Limb (tissue), 2 donors: ENCODE data around the gene AKAP13.
"Not testable (repeated sequence)": the region's sequence is repeated elsewhere in the genome, so short reads cannot be mapped to it uniquely, and the experiment has no call there.

Experiments used
- DNase-seq, 2 donors: peaks; one replicate each; pipeline ENCODE4 v3.0.0-alpha.2; 2016; ENCODE audit errors: extremely low spot score in 2 of 2

Gene AKAP13, protein sequence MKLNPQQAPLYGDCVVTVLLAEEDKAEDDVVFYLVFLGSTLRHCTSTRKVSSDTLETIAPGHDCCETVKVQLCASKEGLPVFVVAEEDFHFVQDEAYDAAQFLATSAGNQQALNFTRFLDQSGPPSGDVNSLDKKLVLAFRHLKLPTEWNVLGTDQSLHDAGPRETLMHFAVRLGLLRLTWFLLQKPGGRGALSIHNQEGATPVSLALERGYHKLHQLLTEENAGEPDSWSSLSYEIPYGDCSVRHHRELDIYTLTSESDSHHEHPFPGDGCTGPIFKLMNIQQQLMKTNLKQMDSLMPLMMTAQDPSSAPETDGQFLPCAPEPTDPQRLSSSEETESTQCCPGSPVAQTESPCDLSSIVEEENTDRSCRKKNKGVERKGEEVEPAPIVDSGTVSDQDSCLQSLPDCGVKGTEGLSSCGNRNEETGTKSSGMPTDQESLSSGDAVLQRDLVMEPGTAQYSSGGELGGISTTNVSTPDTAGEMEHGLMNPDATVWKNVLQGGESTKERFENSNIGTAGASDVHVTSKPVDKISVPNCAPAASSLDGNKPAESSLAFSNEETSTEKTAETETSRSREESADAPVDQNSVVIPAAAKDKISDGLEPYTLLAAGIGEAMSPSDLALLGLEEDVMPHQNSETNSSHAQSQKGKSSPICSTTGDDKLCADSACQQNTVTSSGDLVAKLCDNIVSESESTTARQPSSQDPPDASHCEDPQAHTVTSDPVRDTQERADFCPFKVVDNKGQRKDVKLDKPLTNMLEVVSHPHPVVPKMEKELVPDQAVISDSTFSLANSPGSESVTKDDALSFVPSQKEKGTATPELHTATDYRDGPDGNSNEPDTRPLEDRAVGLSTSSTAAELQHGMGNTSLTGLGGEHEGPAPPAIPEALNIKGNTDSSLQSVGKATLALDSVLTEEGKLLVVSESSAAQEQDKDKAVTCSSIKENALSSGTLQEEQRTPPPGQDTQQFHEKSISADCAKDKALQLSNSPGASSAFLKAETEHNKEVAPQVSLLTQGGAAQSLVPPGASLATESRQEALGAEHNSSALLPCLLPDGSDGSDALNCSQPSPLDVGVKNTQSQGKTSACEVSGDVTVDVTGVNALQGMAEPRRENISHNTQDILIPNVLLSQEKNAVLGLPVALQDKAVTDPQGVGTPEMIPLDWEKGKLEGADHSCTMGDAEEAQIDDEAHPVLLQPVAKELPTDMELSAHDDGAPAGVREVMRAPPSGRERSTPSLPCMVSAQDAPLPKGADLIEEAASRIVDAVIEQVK (N-terminal part only)

DNA sequence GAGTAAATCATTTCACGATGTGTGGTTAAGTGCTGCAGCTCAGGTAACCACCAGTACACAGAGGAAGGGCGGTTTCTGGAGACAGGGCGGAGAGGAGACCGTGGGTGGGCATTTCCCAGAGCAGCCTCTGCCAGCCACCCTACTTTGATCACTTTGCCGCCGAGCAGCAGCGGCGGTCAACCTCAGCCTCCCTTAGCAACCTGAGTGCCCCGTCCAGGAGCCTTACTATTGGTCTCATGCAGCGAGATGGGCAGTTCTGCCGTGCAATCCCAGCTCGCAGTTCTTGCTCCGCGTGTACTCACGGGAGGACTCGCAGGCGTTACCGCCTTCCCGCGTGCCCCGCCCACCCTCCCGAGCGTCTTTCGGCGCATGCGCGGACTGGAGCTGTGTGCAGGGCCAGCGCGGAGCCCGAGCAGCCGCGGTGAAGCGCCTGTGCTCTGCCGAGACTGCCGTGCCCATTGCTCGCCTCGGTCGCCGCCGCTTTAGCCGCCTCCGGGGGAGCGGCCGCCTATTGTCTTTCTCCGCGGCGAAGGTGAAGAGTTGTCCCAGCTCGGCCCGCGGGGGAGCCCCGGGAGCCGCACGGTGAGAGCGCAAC is at the start of gene AKAP13:
TSS of gene AKAP13 (plus strand) at position 387 of the 595 bp plus-strand sequence. CDS start 105,118 bp downstream, outside the sequence.
- peak; percentile 98 for DNase-seq

DNA sequence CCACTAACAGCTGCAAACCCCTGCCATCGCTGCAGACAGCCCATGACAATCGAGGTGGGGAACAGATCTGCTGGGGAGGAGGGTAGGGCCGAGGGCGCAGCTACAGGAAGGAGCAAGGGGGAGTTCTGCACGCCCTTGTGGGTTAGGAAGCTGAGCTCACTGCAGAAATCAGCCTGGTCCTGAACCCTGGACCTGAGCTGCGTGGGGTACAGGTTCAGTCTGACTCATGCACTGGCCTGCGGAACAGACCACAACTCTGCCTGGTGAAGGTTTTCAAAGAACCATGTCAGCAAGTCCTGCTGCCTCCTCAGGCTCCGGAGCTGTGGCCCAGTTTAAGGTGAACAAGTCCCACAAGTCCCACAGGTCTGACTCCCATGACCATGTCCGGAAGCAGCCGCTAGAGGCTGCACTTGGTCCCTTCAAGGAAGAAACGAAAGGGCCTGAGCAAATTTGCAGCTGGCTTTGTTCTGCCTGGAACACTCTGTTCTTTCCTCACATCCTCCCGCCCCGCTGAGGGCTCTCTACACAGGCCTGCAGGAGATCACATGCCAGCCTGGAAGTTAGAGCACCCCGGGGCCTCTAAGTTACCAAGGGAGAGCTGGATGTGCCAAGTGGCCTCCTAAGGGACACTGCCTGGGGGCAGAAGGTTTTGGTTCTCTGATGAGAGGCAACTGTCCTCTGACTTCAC is 49.4 kb upstream of the AKAP13 start:
- DNase-seq = peak; percentile 77 to 87

GRCh38 chr15:85331655-85332285 is 48.6 kb upstream of the AKAP13 start:
- DNase-seq = no peak

- DNase-seq = no peak
Observed at GRCh38 chr15:85333132-85333831, 47.1 kb upstream of the AKAP13 start.

DNA sequence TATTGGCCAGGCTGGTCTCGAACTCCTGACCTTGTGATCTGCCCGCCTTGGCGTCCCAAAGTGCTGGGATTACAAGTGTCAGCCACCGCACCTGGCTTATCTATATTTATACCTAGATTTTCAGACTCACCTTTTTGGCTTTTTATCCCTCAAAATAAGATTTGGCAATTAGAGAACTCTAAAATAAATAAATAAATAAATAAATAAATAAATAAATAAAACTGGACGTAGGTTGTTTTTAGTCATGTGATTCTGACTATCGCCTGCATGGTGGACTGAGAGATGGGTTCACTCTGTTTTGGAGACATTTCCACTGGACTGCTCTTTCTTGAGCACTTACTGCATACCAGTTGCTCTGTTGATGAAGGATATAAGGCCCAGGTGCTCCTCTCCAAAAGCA is 46.2 kb upstream of the AKAP13 start:
- no peak for DNase-seq

DNA sequence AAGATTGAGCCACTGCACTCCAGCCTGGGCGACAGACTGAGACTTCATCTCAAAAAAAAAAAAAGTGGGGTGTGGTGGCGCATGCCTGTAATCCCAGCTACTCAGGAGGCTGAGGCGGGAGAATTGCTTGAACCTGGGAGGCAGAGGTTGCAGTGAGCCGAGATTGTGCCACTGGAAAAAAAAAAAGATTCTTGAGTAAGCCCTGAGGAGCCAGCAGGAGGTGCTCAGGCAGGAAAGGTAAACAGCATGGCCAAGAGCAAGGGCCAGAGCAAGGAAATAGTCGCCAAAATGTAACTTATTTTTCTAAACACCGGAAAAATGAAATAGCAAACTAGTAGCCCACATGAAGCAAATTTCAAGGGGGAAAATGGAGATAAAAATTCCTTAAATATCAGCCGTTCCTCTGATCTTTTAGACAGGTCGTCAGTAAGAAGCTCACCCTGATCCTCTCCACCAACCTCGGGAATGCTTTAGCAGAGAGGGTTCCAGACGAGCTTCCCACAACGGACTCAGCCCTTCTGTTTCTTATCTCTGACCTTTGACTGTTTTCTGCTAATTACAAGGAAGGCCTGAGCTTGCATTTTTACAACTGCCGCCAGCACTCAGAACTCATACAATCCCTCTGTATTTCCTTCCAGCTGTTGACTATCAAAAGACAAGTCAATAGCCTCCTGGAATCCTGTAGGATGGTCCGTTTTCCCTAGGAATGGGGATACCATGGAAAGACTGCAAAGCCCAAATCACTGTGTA is 45.0 kb upstream of the AKAP13 start:
- no peak for DNase-seq

DNA sequence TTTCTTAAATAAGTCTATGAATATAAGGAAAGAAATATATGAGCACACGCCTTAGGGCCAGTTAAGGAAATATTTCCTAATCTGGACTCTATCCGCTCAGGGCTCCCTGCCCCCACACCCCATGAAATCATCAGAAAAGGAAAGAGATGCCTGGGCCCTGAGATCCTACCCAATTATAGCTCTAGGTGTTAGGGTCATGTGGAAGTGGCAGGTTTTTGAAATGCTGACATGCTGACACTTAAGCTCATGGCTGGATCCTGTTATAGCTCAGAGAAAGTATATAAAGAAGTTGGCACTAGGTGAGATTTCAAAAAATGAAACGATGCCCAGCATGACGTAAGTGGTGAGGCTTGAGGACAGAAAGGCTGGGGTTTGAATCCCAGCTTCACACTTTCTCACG is 43.5 kb upstream of the AKAP13 start:
- no peak for DNase-seq

DNA sequence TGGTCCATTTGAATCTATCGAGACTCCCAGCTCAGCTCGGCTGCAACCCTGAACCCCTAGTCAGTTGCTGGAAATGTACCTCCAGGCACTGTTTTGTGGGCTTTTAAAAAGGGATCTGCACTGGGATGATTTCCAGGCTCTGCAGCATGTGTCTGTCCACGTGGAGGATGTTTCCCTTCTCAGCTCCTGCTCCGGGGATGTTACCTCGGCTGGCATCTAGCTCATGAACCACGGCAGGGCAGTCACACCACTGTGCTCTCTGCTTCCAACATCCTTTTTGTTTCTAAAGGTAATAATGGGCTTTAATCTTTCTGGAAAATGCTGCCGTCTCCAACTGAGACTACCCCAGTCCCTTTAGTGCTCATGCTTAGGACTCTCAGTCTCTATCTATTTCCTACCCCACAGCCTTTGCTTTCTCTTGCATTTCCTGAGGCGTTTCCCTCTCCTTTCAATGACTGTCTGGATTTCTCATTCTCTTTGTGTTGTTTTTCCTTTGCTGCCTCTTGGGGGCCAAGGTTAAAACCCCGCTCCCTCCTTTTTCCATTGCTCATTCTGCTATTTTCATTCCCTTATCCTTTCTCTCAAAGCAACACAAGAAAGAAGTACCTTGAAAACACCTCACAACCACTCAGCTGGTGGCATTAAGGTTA is 42.9 kb upstream of the AKAP13 start:
- no peak for DNase-seq

DNA sequence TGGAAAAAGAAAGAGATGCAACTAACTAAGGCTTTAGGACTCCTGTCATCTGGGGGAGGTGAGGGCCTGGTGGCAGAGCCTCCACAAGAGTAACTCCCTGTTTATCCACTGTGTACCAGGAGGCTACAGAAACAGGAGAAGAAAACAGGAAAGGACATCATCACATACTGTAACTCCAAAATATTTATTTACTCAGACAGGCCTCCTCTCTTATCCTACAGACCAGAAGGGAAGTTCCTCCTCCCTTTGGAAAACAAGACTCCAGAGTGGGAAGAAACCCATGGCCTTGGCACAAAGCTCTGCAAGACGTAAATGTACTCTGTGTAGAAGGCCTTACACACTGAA is 40.1 kb upstream of the AKAP13 start:
- no peak for DNase-seq

- DNase-seq = no peak
Observed at GRCh38 chr15:85340852-85341251, 39.6 kb upstream of the AKAP13 start.

DNA sequence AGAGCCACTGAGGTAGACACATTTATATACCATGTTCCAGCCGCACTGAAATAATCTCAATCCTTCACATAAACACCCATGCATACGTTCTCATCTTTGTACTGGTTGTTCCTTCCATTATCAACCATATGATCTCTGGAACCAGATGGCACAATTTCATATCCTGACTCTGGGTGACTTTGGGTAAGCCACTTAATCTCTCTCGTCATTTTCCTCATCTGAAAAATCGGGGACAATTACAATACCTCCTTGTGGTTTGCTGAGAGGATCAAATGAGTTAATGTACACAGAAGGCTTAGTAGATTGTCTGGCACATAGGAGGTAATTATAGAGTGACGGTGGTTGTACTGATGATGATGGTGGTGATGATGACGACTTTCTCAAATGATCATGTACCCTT is 38.2 kb upstream of the AKAP13 start:
- DNase-seq = not testable (repeated sequence)

- not testable (repeated sequence) for DNase-seq
Observed at GRCh38 chr15:85343443-85343842, 37.0 kb upstream of the AKAP13 start.

- not testable (repeated sequence) for DNase-seq
Observed at GRCh38 chr15:85344241-85344640, 36.2 kb upstream of the AKAP13 start.

GRCh38 chr15:85344653-85345114 is 35.7 kb upstream of the AKAP13 start:
- DNase-seq = not testable (repeated sequence)

DNA sequence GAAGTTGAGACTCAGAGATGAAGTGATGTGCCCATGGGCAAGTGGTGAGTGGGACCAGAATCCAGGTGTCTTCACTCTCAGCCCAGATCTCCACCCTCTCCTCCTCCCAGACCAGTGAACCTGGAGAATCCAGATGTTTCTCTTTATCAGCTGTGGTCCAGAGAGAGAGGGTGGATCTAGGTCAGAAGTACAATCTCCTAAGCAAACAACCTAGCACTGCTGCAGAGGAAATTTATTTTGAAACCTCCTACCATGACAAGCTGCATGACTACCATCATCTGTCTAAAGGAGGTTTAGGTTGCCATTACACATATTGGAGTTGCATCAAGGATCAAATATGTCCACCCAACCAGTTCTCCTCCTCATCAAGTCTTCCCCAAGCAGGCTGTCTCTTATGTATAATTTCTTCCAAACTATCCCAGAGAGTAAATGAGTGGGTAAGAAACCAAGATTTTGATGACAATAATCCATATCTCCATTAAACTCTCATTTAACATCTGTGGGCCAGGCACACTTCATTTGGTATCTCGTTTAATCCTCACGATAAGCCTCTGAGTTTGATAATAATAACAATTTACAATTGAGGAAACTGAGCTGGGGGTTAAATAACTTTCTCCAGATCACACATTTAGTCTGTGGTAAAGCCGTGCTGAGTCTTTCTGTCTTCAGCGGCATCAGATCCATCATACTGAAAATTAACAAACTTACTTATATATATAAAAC is 35.0 kb upstream of the AKAP13 start:
- DNase-seq = not testable (repeated sequence)

DNA sequence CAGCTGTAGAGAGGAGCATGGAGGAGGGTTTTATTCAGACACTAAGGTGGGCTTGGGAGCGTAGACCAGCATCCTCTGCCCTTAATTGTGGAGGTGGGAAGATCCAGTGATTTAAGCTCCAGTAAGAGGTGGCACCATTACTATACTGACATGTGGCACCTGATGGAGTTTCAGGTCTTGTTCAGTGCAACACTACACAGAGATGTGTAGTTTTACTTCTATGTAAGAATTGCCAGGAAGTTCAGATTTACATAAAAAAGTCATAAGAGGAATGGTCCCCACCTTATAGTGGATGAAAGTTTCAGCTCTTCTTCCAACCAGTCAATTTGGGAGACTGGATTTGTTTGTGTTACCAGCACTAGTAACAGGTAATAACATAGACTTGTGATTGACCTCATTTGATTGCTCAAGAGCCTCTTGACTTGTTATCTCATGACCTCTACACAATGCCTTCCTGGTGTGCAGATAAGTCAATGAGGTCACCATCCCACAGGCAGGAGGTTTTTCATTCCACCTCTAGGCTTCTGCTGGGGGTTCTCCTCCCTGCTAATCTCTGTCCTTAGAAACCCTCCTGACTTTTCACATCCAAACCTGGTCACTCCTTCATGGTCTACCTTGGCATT is 33.8 kb upstream of the AKAP13 start:
- not testable (repeated sequence) for DNase-seq
